GM12892 (cell line): Measurements from ENCODE around the gene CBX4.

Experiments used
- POLR2A ChIP-seq: IDR thresholded peaks from 2 replicates; pipeline ENCODE4 v1.6.1; 2011; ENCODE audit warnings: low read depth, low read length, control low read depth
- POLR2AphosphoS5 ChIP-seq: IDR thresholded peaks from 2 replicates; pipeline ENCODE4 v1.6.1; 2011; ENCODE audit warnings: low read depth, low read length, control low read depth

- TF ChIP-seq POLR2A: no peak
- TF ChIP-seq POLR2AphosphoS5: no peak
Observed at GRCh38 chr17:79820959-79821330, 18.3 kb downstream of the CBX4 start.
